Osteoblast (primary cell): ENCODE results near the gene PROX1. TPM values are rescaled to one million over a fixed set of nuclear protein-coding genes. Genes with fewer than 3 reads are reported as not detected.

Experiments
- DNase-seq: peaks from one replicate; pipeline ENCODE4 v3.0.0; 2011; ENCODE audit warnings: low spot score, mixed read lengths; ENCODE audit not compliant: insufficient read length; ENCODE audit errors: missing footprints
- H2AFZ ChIP-seq: 2 replicates; pipeline ENCODE4 v1.6.0; 2011; ENCODE audit warnings: mild to moderate bottlenecking, low read length
- H3K27ac ChIP-seq: 2 replicates; pipeline ENCODE4 v1.5.1; 2011; ENCODE audit warnings: mild to moderate bottlenecking, low read depth, low read length, moderate library complexity
- H3K27me3 ChIP-seq: 2 replicates; pipeline ENCODE4 v1.6.0; 2012; ENCODE audit warnings: mild to moderate bottlenecking, control low read depth, inconsistent platforms, low read length, moderate library complexity; ENCODE audit not compliant: insufficient read depth
- H3K36me3 ChIP-seq: 2 replicates; pipeline ENCODE4 v1.5.1; 2011; ENCODE audit warnings: mild to moderate bottlenecking, low read length, control low read depth, moderate library complexity; ENCODE audit not compliant: insufficient read depth
- H3K4me1 ChIP-seq: 2 replicates; pipeline ENCODE4 v1.5.1; 2011; ENCODE audit warnings: mild to moderate bottlenecking, low read length, control low read depth, moderate library complexity; ENCODE audit not compliant: insufficient read depth
- H3K4me2 ChIP-seq: 2 replicates; pipeline ENCODE4 v1.6.0; 2011; ENCODE audit warnings: mild to moderate bottlenecking, low read length; ENCODE audit not compliant: insufficient read depth
- H3K4me3 ChIP-seq: fragments of 200-600 bp; sonication (generic); 3 replicates; pipeline ENCODE4 v1.5.1; 2012; ENCODE audit warnings: mild to moderate bottlenecking, low read length, inconsistent platforms; ENCODE audit not compliant: insufficient read depth
- H3K79me2 ChIP-seq: 2 replicates; pipeline ENCODE4 v1.6.0; 2012; ENCODE audit warnings: mild to moderate bottlenecking, low read length, control low read depth, inconsistent platforms; ENCODE audit not compliant: insufficient read depth
- H3K9me3 ChIP-seq: 2 replicates; pipeline ENCODE4 v1.5.1; 2011; ENCODE audit warnings: low read depth, low read length, control low read depth
- H4K20me1 ChIP-seq: 2 replicates; pipeline ENCODE4 v1.6.0; 2012; ENCODE audit warnings: mild to moderate bottlenecking, low read length, control low read depth; ENCODE audit not compliant: insufficient read depth
- total RNA-seq: library from RNA; depleted of rRNA; stranded (reverse); fragments of >200 nt; gene quantifications from 2 replicates; pipeline ENCODE4 v1.2.3, GENCODE V29; 2012
- TF ChIP-seq, protein P1 (sequence below): IDR thresholded peaks from 2 replicates; pipeline ENCODE4 v1.5.1; 2011; ENCODE audit warnings: mild to moderate bottlenecking, low read depth, low read length, moderate library complexity; ENCODE audit errors: extremely low read depth

The PROX1 gene
- total RNA-seq, 1 donor = under 0.01 TPM

GRCh38 chr1:214008347-214008746, 20.6 kb downstream of the PROX1 start:
- H3K27ac ChIP-seq = no peak overlapping the region
- H3K9me3 ChIP-seq = no peaks in the 10 kb centered on the region
- no peak overlapping the region for H3K4me2 ChIP-seq
- H3K79me2 ChIP-seq = no peaks in the 10 kb centered on the region
- TF ChIP-seq, protein P1, sequence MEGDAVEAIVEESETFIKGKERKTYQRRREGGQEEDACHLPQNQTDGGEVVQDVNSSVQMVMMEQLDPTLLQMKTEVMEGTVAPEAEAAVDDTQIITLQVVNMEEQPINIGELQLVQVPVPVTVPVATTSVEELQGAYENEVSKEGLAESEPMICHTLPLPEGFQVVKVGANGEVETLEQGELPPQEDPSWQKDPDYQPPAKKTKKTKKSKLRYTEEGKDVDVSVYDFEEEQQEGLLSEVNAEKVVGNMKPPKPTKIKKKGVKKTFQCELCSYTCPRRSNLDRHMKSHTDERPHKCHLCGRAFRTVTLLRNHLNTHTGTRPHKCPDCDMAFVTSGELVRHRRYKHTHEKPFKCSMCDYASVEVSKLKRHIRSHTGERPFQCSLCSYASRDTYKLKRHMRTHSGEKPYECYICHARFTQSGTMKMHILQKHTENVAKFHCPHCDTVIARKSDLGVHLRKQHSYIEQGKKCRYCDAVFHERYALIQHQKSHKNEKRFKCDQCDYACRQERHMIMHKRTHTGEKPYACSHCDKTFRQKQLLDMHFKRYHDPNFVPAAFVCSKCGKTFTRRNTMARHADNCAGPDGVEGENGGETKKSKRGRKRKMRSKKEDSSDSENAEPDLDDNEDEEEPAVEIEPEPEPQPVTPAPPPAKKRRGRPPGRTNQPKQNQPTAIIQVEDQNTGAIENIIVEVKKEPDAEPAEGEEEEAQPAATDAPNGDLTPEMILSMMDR = no peak
- no peak for DNase-seq
- no peaks in the 10 kb centered on the region for H3K36me3 ChIP-seq
- H3K4me1 ChIP-seq = no peaks in the 10 kb centered on the region
- H2AFZ ChIP-seq = no peak overlapping the region
- no peaks in the 10 kb centered on the region for H4K20me1 ChIP-seq
- no peak overlapping the region for H3K4me3 ChIP-seq
- H3K27me3 ChIP-seq = no peaks in the 10 kb centered on the region

DNA sequence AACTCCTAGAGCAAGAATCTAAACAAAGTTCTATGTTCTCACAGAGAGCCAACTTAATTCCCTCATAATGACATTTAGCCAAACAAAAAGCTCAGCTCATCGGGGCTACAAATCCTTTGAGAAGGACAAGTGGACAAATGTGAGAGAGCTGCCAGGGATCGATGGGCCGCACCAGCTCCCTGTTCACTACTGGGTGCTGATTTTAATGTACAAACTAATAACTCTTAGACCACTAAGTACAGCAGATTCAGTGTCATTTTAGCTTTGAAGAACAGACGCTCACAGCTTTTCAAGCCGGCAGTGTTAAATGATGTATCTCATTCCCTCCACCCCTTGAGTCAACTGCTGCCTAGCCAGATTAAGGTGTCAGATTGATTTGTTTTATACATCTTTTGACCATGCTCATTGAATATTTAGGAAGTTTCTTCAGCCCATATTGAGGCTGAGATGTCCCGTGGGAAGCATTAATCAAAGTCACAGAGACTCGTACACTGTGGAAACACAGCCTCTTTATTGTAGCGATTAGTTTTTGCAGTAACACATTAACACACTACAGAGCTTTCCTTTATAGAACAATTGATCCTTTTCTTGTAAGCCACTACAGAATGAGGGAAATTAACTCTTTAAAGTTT, 21.1 kb downstream of the PROX1 start:
- Histone ChIP-seq H3K4me1 (no peaks in the 10 kb centered on the region), H2AFZ (no peak overlapping the region), H3K27me3 (no peaks in the 10 kb centered on the region), H3K4me3 (no peak overlapping the region), H3K79me2 (no peaks in the 10 kb centered on the region), H3K4me2 (no peak overlapping the region), H4K20me1 (no peaks in the 10 kb centered on the region), H3K36me3 (no peaks in the 10 kb centered on the region), H3K9me3 (no peaks in the 10 kb centered on the region), H3K27ac (no peak overlapping the region)
- TF ChIP-seq, protein P1 = no peak
- DNase-seq = no peak

DNA sequence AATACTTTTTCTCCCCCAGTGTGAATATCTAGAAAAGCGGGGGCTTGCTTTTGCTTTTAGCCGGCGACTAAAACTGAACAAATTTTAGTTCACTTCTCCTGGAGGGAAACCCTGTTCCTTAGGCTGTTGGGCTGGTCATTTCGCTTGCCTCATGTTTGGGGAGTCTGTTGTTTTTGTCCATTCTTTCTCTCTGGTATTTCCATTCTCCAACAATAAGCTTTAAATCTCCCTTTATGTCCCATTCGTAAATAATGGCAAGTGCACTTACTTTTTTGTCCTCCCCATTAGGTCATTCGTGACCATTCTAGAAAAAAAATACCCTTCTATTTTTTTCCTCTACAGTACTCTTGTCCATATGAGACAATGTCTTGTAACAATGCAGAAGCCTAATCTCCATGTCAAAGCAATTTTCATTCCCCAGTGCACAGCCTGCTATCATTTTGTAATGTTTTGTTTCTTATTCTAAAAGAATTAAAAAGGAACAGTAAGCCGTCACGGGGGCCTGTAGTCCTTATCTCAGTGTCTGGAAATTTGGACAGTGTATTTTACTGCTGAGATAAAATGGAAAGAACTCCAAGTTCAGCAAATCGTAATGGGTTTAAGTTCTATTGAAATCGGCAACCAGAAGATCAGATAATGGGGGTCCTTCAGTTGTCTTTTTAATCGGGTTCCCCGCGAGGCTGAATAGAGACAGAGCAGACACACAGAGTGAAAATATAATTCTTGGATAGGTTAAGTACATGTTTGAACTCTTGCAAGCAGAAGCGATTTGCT, 21.8 kb downstream of the PROX1 start:
- Histone ChIP-seq H3K4me3 (no peak overlapping the region), H3K79me2 (no peaks in the 10 kb centered on the region), H3K9me3 (no peaks in the 10 kb centered on the region), H3K27me3 (no peaks in the 10 kb centered on the region), H2AFZ (no peak overlapping the region), H3K4me1 (no peaks in the 10 kb centered on the region), H3K36me3 (no peaks in the 10 kb centered on the region), H3K27ac (no peak overlapping the region), H4K20me1 (no peaks in the 10 kb centered on the region), H3K4me2 (no peak overlapping the region)
- TF ChIP-seq, protein P1 = no peak
- DNase-seq = no peak

- no peak for DNase-seq
- H3K27ac ChIP-seq = no peak overlapping the region
- H4K20me1 ChIP-seq = no peaks in the 10 kb centered on the region
- H3K4me2 ChIP-seq = no peak overlapping the region
- TF ChIP-seq, protein P1 = no peak
- H3K9me3 ChIP-seq = no peaks in the 10 kb centered on the region
- H3K36me3 ChIP-seq = no peaks in the 10 kb centered on the region
- H3K4me3 ChIP-seq = no peak overlapping the region
- no peak overlapping the region for H2AFZ ChIP-seq
- H3K79me2 ChIP-seq = no peaks in the 10 kb centered on the region
- no peaks in the 10 kb centered on the region for H3K4me1 ChIP-seq
- H3K27me3 ChIP-seq = no peaks in the 10 kb centered on the region
Observed at GRCh38 chr1:214010197-214010573, 22.4 kb downstream of the PROX1 start.
